Body of pancreas (tissue), 4 donors: Measurements from ENCODE around the gene PLEKHM2.

ENCODE experiments used
- POLR2A ChIP-seq, 3 donors: fragments of 450-650 bp; IDR thresholded peaks; one replicate each; pipeline ENCODE4 v1.6.1; 2016; ENCODE audit warnings: antibody characterized with exemption in 3 of 3, mild to moderate bottlenecking in 2 of 3
- TF ChIP-seq, protein P1 (sequence below), 7 experiments: fragments of 450-650 bp in 4 of 7; fragments of 200-600 bp in 3 of 7; sonication (generic) in 3 of 7; IDR thresholded peaks; one replicate each; pipeline ENCODE4 v1.5.1; 2016 to 2019; ENCODE audit warnings: antibody characterized with exemption in 7 of 7

- TF ChIP-seq, protein P1, sequence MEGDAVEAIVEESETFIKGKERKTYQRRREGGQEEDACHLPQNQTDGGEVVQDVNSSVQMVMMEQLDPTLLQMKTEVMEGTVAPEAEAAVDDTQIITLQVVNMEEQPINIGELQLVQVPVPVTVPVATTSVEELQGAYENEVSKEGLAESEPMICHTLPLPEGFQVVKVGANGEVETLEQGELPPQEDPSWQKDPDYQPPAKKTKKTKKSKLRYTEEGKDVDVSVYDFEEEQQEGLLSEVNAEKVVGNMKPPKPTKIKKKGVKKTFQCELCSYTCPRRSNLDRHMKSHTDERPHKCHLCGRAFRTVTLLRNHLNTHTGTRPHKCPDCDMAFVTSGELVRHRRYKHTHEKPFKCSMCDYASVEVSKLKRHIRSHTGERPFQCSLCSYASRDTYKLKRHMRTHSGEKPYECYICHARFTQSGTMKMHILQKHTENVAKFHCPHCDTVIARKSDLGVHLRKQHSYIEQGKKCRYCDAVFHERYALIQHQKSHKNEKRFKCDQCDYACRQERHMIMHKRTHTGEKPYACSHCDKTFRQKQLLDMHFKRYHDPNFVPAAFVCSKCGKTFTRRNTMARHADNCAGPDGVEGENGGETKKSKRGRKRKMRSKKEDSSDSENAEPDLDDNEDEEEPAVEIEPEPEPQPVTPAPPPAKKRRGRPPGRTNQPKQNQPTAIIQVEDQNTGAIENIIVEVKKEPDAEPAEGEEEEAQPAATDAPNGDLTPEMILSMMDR (IDR thresholded peaks at IDR 0.05), result no peak
- no peak for TF ChIP-seq POLR2A (IDR thresholded peaks at IDR 0.05)
These were observed 1.7 kb downstream of the PLEKHM2 start for GRCh38 chr1:15685820-15686219.
